Stimulated activated effector memory CD8-positive, alpha-beta T cell treated with anti-CD3 and anti-CD28 coated beads, Interleukin-12 subunit alpha, Interleukin-12 subunit beta, amount 100 ng/mL, for 72 hours (primary cell): Measurements from ENCODE around the gene FMO2.

Experiments
- ATAC-seq: fragments of 150-1000 bp; cut with Tn5 transposase; 2 replicates; pipeline ENCODE4 v1.10.0; 2021
- DNase-seq, 2 donors: peaks; one replicate each; pipeline ENCODE4 v3.0.0; 2021 to 2022; ENCODE audit warnings: low spot score in 2 of 2
- H3K27ac Mint-ChIP-seq: one replicate; pipeline ENCODE4 v1.8.0; 2022; ENCODE audit warnings: mild to moderate bottlenecking, mixed read lengths
- H3K36me3 Mint-ChIP-seq: one replicate; pipeline ENCODE4 v1.8.0; 2022; ENCODE audit warnings: mild to moderate bottlenecking, mixed read lengths
- H3K4me1 Mint-ChIP-seq: one replicate; pipeline ENCODE4 v1.8.0; 2022; ENCODE audit warnings: mixed read lengths
- H3K4me3 Mint-ChIP-seq: one replicate; pipeline ENCODE4 v1.8.0; 2022; ENCODE audit warnings: mild to moderate bottlenecking, mixed read lengths
- H3K9me3 Mint-ChIP-seq: one replicate; pipeline ENCODE4 v1.8.0; 2022; ENCODE audit warnings: mixed read lengths

The FMO2 gene, protein sequence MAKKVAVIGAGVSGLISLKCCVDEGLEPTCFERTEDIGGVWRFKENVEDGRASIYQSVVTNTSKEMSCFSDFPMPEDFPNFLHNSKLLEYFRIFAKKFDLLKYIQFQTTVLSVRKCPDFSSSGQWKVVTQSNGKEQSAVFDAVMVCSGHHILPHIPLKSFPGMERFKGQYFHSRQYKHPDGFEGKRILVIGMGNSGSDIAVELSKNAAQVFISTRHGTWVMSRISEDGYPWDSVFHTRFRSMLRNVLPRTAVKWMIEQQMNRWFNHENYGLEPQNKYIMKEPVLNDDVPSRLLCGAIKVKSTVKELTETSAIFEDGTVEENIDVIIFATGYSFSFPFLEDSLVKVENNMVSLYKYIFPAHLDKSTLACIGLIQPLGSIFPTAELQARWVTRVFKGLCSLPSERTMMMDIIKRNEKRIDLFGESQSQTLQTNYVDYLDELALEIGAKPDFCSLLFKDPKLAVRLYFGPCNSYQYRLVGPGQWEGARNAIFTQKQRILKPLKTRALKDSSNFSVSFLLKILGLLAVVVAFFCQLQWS

DNA sequence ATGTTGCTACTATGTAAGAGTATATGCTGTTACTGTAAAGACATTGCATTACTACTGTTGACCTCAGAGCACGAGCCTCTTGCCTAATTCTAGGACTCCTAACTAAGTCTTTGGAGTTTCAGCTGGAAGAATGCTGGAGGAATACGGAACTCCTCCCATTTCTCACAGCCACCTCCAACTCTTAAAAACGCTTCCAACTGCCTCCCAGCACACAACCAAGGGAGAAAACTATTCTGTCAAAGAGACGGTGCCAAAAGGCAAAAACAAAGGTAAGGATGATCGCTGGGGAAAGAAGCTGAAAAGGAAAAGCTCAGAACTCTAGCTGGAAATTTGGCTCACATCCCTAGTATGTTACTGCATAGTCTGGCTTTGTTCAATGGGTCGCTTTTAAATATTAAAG, at the start of gene FMO2:
FMO2 (plus strand) TSS at position 210 of the 400 bp plus-strand sequence. CDS start 414 bp downstream, outside the sequence.
- H3K36me3 Mint-ChIP-seq: no peaks in the 10 kb centered on the region
- H3K9me3 Mint-ChIP-seq: no peaks in the 10 kb centered on the region
- no peak for DNase-seq
- no peak within 1 kb of the TSS for H3K4me3 Mint-ChIP-seq
- ATAC-seq: no peak
- no peaks in the 10 kb centered on the region for H3K4me1 Mint-ChIP-seq
- H3K27ac Mint-ChIP-seq: no peak within 1 kb of the TSS

DNA sequence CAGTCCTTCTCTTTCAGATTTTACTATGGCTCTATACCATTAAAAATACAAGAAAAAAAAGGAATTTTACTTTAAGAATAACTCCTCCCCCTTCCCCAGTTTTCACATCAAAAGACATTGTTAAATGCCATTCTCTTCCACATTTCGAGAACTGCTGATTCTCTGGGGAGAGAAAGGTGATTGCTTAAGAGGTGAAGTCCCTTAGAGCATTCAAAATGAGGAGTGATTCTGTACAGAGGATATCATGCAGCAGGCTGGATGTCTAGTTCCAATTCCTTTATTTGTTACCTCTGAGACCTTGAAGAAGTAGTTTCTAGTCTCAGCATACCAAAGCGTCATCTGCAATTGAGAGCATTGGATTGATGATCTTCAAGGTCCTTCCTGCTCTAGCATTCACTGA, 47.5 kb upstream of the FMO2 start:
- H3K27ac Mint-ChIP-seq: no peak overlapping the region
- DNase-seq: no peak
- ATAC-seq: no peak
- no peak overlapping the region for H3K4me3 Mint-ChIP-seq
- H3K9me3 Mint-ChIP-seq: no peaks in the 10 kb centered on the region
- H3K4me1 Mint-ChIP-seq: no peaks in the 10 kb centered on the region
- H3K36me3 Mint-ChIP-seq: no peaks in the 10 kb centered on the region

DNA sequence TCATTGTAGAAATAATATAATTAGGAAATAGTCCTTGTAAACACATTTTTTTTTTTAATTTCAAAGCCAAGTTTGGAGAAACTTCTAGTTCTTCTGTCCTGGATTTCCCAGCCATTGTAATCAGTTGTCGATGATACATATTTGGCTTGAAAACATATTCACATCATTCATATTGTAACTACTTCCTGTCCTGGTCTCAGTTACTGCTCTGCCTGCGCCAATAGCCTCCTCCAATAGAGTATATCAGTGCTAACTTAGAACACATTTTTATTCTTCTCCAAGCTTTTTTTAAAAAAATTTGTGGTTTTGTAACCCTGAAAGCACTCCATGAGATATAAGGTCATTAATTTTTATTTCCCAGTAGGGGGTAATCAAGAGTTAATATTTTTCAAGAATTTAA, 46.1 kb upstream of the FMO2 start:
- Mint-ChIP-seq H3K4me3 (no peak overlapping the region), H3K4me1 (no peaks in the 10 kb centered on the region), H3K27ac (no peak overlapping the region), H3K36me3 (no peaks in the 10 kb centered on the region), H3K9me3 (no peaks in the 10 kb centered on the region)
- no peak for DNase-seq
- ATAC-seq: no peak

DNA sequence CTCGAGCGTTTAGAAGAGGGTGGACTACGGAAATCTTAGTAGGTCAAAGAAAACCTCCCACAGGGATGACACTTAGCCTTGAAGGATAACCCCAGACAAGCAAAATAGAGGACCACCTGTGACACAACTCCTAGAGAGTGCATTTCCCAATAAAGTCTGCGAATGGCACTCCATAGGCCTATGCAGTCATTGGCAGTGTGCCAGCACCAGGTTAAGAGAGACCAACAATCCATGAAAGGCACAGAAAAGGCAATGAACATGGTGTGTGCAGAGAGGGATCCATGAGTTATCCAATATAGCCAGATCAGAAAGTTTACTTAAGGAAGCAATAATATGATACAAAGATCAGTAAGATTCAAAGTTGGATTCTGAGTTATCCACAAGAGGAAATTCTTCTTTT, 45.2 kb upstream of the FMO2 start:
- ATAC-seq (no peak), DNase-seq (no peak)
- Mint-ChIP-seq H3K4me1 (no peaks in the 10 kb centered on the region), H3K9me3 (no peaks in the 10 kb centered on the region), H3K4me3 (no peak overlapping the region), H3K27ac (no peak overlapping the region), H3K36me3 (no peaks in the 10 kb centered on the region)

DNA sequence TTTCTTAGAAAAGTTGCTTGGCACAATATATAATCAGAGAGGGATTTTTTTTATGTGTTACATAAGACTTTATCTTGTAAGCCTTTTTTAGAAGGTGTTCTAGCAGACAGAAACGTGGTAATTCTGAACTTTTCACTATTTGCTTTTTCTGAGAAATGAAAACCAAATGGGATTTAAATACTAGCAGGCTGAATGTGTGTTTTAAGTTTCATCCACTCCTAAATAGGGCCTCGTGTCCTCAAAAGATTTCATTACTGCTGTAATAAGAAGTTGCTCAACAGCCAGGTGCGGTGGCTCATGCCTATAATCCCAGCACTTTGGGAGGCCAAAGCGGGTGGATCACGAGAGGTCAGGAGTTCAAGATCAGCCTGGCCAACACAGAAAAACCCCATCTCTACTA, 44.7 kb upstream of the FMO2 start:
- ATAC-seq (no peak), DNase-seq (no peak)
- no peak overlapping the region for H3K4me3 Mint-ChIP-seq
- H3K27ac Mint-ChIP-seq: no peak overlapping the region
- no peaks in the 10 kb centered on the region for H3K4me1 Mint-ChIP-seq
- H3K9me3 Mint-ChIP-seq: no peaks in the 10 kb centered on the region
- H3K36me3 Mint-ChIP-seq: no peaks in the 10 kb centered on the region

DNA sequence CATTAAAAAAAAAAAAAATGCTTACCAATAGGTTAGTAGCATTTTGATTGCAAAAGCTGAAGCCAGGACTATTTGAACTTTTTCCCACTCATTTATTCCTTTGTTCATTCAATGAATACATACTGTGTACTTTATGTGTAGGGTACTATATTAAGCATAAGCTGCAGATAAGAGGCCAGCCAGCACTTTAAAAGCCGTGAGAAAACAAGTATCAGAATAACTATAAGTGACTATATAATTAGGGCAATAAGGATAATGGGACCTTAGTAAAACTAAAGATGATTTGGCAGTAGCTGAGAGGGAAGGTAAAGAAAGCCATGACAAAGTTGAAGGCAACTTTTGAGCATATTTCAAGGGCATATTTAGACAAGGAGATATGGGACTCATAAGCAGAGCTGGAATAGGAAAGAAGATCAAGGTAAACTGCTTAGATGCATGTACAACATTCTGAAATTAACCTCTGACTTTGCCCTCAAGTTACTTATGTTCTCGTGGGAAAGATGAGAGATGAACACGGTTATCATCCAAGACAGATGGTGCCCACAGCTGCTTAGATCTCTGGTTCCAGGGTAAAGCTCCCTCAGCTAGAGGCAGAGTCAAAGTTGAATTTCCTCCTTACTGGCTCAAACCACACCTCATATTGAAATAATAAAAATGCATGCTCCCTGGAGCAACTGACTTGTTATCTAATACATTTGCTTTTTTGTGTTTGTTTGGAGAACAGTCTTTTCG, 44.0 kb upstream of the FMO2 start:
- H3K4me3 Mint-ChIP-seq: no peak overlapping the region
- H3K9me3 Mint-ChIP-seq: no peaks in the 10 kb centered on the region
- DNase-seq (no peak), ATAC-seq (no peak)
- H3K4me1 Mint-ChIP-seq: no peaks in the 10 kb centered on the region
- no peaks in the 10 kb centered on the region for H3K36me3 Mint-ChIP-seq
- H3K27ac Mint-ChIP-seq: no peak overlapping the region

DNA sequence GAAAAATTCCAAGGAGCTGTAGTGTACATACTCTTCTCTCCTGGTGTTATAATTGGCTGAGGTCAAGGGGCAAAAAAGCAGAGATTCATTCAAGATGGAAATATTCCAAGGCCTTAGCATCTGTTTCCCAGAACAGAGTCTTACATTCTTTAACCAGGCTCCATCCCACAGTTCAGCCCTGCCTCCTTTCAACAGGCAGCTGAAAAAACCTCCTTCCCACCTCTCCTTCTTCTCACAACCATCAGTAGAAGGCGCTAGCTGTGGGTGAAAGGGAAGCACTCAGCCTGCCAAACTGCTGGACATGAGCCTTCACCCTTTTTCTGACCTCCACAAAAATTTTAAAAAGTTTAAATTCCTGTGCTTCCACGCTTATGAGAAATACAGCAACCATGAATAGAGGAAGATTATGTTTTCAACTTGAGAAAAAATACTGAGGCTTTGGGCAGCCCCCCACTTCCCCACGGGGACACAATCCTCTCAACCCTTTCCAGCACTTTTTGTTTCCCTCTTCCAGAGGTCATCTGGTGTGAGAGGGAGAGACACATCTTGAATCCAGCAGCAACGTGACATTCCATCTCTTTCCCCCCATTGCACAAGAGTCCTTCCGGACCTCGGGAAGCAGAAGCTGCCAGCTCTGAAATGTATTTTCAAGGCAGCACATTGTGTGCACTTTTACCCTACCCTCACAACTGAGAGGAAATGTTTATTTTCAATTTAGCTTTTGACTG, 43.2 kb upstream of the FMO2 start:
- ATAC-seq: no peak
- Mint-ChIP-seq H3K9me3 (no peaks in the 10 kb centered on the region), H3K27ac (no peak overlapping the region), H3K4me1 (no peaks in the 10 kb centered on the region), H3K4me3 (no peak overlapping the region), H3K36me3 (no peaks in the 10 kb centered on the region)
- DNase-seq: no peak

DNA sequence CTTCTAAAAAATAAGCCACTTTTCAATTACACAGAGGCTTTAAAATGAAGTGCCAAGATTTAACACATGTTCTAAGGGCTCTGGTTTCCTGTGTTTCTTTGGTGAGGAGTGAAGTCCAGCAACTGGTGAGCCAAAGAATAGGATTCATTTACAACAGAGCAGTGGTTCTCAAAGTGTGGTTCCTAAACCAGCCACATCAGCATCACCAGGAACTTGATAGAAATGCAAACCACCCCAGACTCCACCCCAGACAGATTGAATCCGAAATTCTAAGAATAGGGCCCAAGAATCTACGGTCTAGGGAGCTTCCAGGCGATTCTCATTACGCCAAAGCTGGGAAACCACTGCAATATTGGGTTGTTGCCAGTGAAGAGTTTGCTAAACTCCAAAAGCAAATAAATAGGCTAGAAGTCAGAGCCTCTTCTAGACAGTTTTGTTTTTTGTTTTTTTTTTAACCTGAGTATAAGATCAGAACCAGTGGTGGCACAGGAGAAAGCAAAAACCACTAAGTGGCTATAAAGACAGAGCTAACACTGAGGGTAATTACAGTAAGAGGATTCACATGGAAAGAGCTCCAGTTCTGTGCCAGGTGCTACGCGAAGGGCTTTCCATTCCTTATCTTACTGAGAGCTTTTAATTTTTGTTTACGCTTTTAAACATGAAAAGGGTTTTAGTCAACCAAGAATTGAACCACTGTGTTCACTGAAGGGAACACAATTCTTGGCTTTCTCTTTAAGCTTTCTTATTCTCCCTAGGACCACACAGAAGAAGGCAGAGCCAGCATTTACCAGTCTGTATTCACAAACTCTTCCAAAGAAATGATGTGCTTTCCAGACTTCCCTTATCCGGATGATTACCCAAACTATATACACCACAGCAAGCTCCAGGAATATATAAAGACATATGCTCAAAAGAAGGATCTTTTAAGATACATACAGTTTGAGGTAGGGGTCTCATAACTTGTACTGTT, 42.4 kb upstream of the FMO2 start:
- DNase-seq (no peak), ATAC-seq (no peak)
- H3K27ac Mint-ChIP-seq: no peak overlapping the region
- no peaks in the 10 kb centered on the region for H3K4me1 Mint-ChIP-seq
- H3K4me3 Mint-ChIP-seq: no peak overlapping the region
- H3K36me3 Mint-ChIP-seq: no peaks in the 10 kb centered on the region
- H3K9me3 Mint-ChIP-seq: no peaks in the 10 kb centered on the region

DNA sequence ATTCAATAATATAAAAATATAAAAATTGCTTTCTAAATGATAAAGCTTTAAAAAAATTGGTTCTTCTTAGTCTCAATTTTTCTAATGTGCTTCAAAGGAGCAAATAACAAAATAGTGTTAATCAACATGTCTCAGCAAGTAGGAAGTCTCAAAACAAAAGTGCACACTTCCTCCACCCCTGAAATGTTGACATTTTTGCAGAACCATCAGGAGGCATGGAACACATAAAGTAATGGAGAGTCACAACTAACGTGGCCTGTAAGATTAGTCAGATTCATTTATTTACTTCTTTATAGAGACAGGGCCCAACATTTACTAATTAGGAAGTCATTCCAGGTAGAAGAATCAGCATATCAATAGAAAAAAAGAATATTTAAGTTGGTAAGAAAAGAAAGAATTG, 34.9 kb upstream of the FMO2 start:
- Mint-ChIP-seq H3K4me1 (no peaks in the 10 kb centered on the region), H3K27ac (no peak overlapping the region), H3K9me3 (no peaks in the 10 kb centered on the region), H3K36me3 (no peaks in the 10 kb centered on the region), H3K4me3 (no peak overlapping the region)
- DNase-seq (no peak), ATAC-seq (no peak)

DNA sequence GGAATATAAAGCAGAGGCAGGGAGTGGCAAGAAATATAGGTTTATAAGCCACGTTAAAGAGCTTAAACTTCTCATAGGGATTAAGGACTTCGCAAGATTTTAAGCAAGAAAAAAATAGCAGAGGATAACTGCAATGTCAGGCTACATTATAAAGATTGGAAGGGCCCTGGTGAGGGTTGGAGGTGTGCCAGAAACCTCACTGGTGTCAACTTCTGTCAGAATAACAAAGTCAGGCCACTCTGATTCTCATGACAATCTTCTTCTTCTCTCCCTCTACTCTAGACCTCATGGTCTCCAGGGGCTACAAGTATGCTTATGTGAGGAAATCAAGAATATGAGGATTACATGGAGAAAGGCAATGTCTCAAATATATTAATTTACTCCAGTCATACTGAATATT, 32.6 kb upstream of the FMO2 start:
- H3K4me3 Mint-ChIP-seq: no peak overlapping the region
- ATAC-seq: no peak
- no peaks in the 10 kb centered on the region for H3K4me1 Mint-ChIP-seq
- no peak overlapping the region for H3K27ac Mint-ChIP-seq
- no peak for DNase-seq
- no peaks in the 10 kb centered on the region for H3K9me3 Mint-ChIP-seq
- no peaks in the 10 kb centered on the region for H3K36me3 Mint-ChIP-seq

DNA sequence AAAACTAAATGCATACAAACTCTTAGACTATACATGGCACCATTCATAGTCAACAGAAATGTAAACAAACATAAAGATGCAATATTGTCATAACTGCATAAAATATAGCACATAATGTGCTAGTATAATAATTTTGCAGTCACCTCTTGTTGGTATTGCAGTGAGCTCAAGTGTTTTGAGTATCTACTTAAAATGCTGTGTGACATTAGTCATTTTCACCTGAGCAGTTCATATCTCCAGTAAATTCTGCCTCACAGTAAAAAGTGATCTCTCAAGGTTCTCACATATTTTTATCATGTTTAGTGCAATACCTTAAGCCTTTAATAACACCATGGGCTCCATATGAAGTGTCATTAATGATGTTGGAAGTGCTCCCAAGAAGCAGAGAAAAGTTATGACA, 29.6 kb upstream of the FMO2 start:
- no peaks in the 10 kb centered on the region for H3K36me3 Mint-ChIP-seq
- DNase-seq (no peak), ATAC-seq (no peak)
- H3K9me3 Mint-ChIP-seq: no peaks in the 10 kb centered on the region
- H3K4me3 Mint-ChIP-seq: no peak overlapping the region
- H3K4me1 Mint-ChIP-seq: no peaks in the 10 kb centered on the region
- no peak overlapping the region for H3K27ac Mint-ChIP-seq

DNA sequence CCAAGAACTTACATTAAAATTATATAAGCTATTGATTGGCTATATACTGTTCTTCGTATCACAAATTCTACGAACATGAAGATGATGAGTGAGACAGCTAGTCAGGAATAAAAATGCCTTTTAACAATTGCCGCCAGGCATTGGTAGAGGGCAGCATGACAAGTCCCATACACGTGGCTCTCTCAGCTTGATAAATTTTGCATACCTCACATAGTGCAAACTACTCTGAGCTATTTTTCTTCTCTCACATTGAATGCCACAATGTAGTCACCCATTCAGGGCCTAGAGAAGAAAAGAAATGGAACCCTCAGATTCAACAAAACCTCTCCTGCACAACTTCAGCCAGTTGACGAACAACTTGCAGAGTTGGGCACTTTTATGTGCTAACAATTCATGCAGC, 27.0 kb upstream of the FMO2 start:
- H3K27ac Mint-ChIP-seq: no peak overlapping the region
- H3K9me3 Mint-ChIP-seq: no peaks in the 10 kb centered on the region
- no peak overlapping the region for H3K4me3 Mint-ChIP-seq
- DNase-seq (no peak), ATAC-seq (no peak)
- H3K4me1 Mint-ChIP-seq: no peaks in the 10 kb centered on the region
- no peaks in the 10 kb centered on the region for H3K36me3 Mint-ChIP-seq

DNA sequence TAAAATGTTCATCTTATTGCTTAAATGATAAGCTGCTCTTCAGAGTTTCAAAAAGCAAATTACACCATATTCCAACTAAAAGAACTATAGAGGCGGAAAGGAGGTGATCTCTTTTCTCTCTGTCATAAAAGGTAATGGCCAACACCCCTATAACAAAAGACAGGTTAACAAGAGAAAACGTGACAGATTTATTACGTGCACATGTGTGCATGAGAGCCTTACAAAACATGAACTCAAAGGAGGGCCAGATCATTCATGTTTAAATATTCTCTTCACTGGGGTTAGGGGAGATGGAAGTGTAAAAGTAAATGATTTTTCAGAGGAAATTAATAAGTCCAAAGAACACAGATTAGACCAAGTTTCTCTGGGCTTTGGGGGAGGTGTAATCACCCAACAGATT, 26.5 kb upstream of the FMO2 start:
- no peaks in the 10 kb centered on the region for H3K4me1 Mint-ChIP-seq
- H3K27ac Mint-ChIP-seq: no peak overlapping the region
- DNase-seq (no peak), ATAC-seq (no peak)
- H3K9me3 Mint-ChIP-seq: no peaks in the 10 kb centered on the region
- H3K36me3 Mint-ChIP-seq: no peaks in the 10 kb centered on the region
- H3K4me3 Mint-ChIP-seq: no peak overlapping the region

DNA sequence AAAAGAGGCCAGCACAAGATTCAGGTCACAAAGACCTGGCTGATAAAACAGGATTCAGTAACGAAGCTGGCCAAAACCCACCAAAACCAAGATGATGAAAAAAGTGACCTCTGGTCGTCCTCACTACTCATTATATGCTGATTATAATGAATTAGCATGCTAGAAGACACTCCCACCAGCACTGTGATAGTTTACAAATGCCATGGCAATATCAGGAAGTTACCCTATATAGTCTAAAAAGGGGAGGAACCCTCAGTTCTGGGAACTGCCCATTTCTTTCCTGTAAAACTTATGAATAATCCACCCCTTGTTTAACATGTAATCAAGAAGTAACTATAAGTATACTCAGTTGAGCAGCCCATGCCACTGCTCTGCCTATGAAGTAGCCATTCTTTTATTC, 26.0 kb upstream of the FMO2 start:
- DNase-seq (no peak), ATAC-seq (no peak)
- Mint-ChIP-seq H3K4me1 (no peaks in the 10 kb centered on the region), H3K27ac (no peak overlapping the region), H3K36me3 (no peaks in the 10 kb centered on the region), H3K4me3 (no peak overlapping the region), H3K9me3 (no peaks in the 10 kb centered on the region)

DNA sequence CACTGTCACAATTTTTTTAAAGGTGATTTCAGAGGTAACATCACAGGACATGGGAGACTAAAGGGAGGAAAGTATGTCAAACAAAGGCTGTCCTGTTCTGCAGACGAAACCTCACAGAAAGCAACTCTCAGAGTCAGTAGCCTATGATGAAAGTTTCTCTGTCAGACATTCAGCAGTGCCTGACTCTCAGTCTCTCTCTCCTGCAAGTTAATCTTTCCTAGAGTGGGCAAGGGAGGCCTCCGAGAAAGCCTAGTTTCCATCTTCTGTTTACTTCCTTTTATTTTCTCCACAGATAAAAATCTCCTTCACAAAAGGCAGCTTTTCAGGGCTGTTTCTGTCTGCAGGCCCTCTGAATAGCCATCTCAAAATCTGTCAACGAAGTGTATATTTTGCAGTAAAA, 24.9 kb upstream of the FMO2 start:
- ATAC-seq (no peak), DNase-seq (no peak)
- no peaks in the 10 kb centered on the region for H3K36me3 Mint-ChIP-seq
- no peak overlapping the region for H3K4me3 Mint-ChIP-seq
- no peak overlapping the region for H3K27ac Mint-ChIP-seq
- H3K9me3 Mint-ChIP-seq: no peaks in the 10 kb centered on the region
- H3K4me1 Mint-ChIP-seq: no peaks in the 10 kb centered on the region
